ENCODE measurements around the gene TRAPPC8. TPM values are rescaled to one million over a fixed set of nuclear protein-coding genes. Genes with fewer than 3 reads are reported as not detected.
"Not testable (repeated sequence)": the region's sequence is repeated elsewhere in the genome, so short reads cannot be mapped to it uniquely, and the experiment has no call there.

The TRAPPC8 gene
- total RNA-seq, 4 donors from 2014 or later: 51.5 to 69.9 (median 55.0) TPM

GRCh38 chr18:31828613-31829012 is 114.3 kb downstream of the TRAPPC8 start:
- WGBS, 2 donors (ENCODE audit: low coverage in 1 of 2): 74 to 88% methylated on average over 5 to 10 of the region's 10 CpGs
- TF ChIP-seq CTCF (IDR thresholded peaks at IDR 0.05) (no peak), POLR2A (IDR thresholded peaks at IDR 0.05) (no peak), EP300 (IDR thresholded peaks at IDR 0.05; ENCODE audit: low read depth) (no peak), POLR2AphosphoS5 (IDR thresholded peaks at IDR 0.05) (no peak)

GRCh38 chr18:31826673-31827325 is 116.1 kb downstream of the TRAPPC8 start:
- H3K9me3 ChIP-seq, H3K27me3 ChIP-seq, H3K27ac ChIP-seq, DNase-seq, H3K4me3 ChIP-seq, H3K4me1 ChIP-seq: not testable (repeated sequence)
- intact Hi-C loops (cut with DNase I; ENCODE audit: low total_unique reads) (loop anchor here (10.0 kb wide), 1 partner anchor 272 kb away; no protein-coding TSS in a partner anchor), in situ Hi-C loops (cut with MboI; ENCODE audit: low pct_ligation_motif_present in 1 of 4, low pct_unique_long_range_greater_than_20kb in 1 of 4, low sequenced_read_pairs in 3 of 4) (loop anchor here in 1 of 4 donors (25.0 kb wide), 1 partner anchor 89 kb away; no protein-coding TSS in a partner anchor)
- WGBS, 2 donors (ENCODE audit: low coverage in 1 of 2): 93 to 98% methylated on average over 9 to 10 of the region's 10 CpGs
- H3K36me3 ChIP-seq: peaks cover 0 to 13% (median 5%) of the 10 kb centered on the region in 4 donors

More at GRCh38 chr18:31828613-31829012, 114.3 kb downstream of the TRAPPC8 start:
- Histone ChIP-seq H3K27me3 (no peaks in the 10 kb centered on the region), H3K36me3 (peaks cover 0 to 25% (median 5%) of the 10 kb centered on the region in 4 donors), H3K4me1 (no peaks in the 10 kb centered on the region), H3K4me3 (no peak overlapping the region), H3K9me3 (no peaks in the 10 kb centered on the region), H3K27ac (no peak overlapping the region)
- intact Hi-C loops (cut with DNase I; ENCODE audit: low total_unique reads) (loop anchor here (10.0 kb wide), 1 partner anchor 274 kb away; no protein-coding TSS in a partner anchor), in situ Hi-C loops (cut with MboI; ENCODE audit: low pct_ligation_motif_present in 1 of 4, low pct_unique_long_range_greater_than_20kb in 1 of 4, low sequenced_read_pairs in 3 of 4) (loop anchor here in 1 of 4 donors (25.0 kb wide), 1 partner anchor 91 kb away; no protein-coding TSS in a partner anchor)
- no peak for DNase-seq

GRCh38 chr18:31825772-31826171 is 117.2 kb downstream of the TRAPPC8 start:
- TF ChIP-seq EP300 (IDR thresholded peaks at IDR 0.05; ENCODE audit: low read depth) (no peak), CTCF (IDR thresholded peaks at IDR 0.05) (no peak), POLR2AphosphoS5 (IDR thresholded peaks at IDR 0.05) (no peak), POLR2A (IDR thresholded peaks at IDR 0.05) (no peak)

GRCh38 chr18:31821545-31822171 is 121.3 kb downstream of the TRAPPC8 start:
- Histone ChIP-seq H3K4me3 (no peak overlapping the region), H3K9me3 (no peaks in the 10 kb centered on the region), H3K27ac (no peak overlapping the region), H3K36me3 (no peaks in the 10 kb centered on the region), H3K27me3 (no peaks in the 10 kb centered on the region), H3K4me1 (no peaks in the 10 kb centered on the region)
- intact Hi-C loops (cut with DNase I; ENCODE audit: low total_unique reads) (loop anchor here (10.0 kb wide), 1 partner anchor 267 kb away; no protein-coding TSS in a partner anchor), in situ Hi-C loops (cut with MboI; ENCODE audit: low pct_ligation_motif_present in 1 of 4, low pct_unique_long_range_greater_than_20kb in 1 of 4, low sequenced_read_pairs in 3 of 4) (loop anchor here in 3 of 4 donors (25.0 kb wide), 1 partner anchor 259 kb away; no protein-coding TSS in a partner anchor)
- no peak for TF ChIP-seq CTCF (IDR thresholded peaks at IDR 0.05)
- no peak for TF ChIP-seq POLR2AphosphoS5 (IDR thresholded peaks at IDR 0.05)
- TF ChIP-seq POLR2A (IDR thresholded peaks at IDR 0.05): no peak
- TF ChIP-seq EP300 (IDR thresholded peaks at IDR 0.05; ENCODE audit: low read depth): no peak
- 59 to 87% methylated on average over 3 to 8 of the region's 8 CpGs for WGBS, 2 donors (ENCODE audit: low coverage in 1 of 2)
- DNase-seq: no peak

More at GRCh38 chr18:31825772-31826171, 117.2 kb downstream of the TRAPPC8 start:
- Histone ChIP-seq H3K4me1 (no peaks in the 10 kb centered on the region), H3K36me3 (peaks cover 0 to 7% (median 3%) of the 10 kb centered on the region in 4 donors), H3K27ac (no peak overlapping the region), H3K4me3 (no peak overlapping the region), H3K27me3 (no peaks in the 10 kb centered on the region), H3K9me3 (no peaks in the 10 kb centered on the region)
- DNase-seq: no peak
- 62 to 63% methylated on average over 2 to 3 of the region's 3 CpGs for WGBS, 2 donors (ENCODE audit: low coverage in 1 of 2)
- in situ Hi-C loops (cut with MboI; ENCODE audit: low pct_ligation_motif_present in 1 of 4, low pct_unique_long_range_greater_than_20kb in 1 of 4, low sequenced_read_pairs in 3 of 4): loop anchor here in 1 of 4 donors (25.0 kb wide), 1 partner anchor 88 kb away; no protein-coding TSS in a partner anchor
- intact Hi-C loops (cut with DNase I; ENCODE audit: low total_unique reads): loop anchor here (10.0 kb wide), 1 partner anchor 271 kb away; no protein-coding TSS in a partner anchor
